Activated CD4-positive, alpha-beta T cell treated with anti-CD3 and anti-CD28 coated beads, Interleukin-2, amount 50 U/mL, for 48 hours (primary cell): ENCODE results near the gene STK25.
"Not testable (repeated sequence)": the region's sequence is repeated elsewhere in the genome, so short reads cannot be mapped to it uniquely, and the experiment has no call there.

ENCODE experiments used
- DNase-seq, 2 experiments: peaks; one replicate each; pipeline ENCODE4 v3.0.0-alpha.2; 2020

STK25 gene

DNA sequence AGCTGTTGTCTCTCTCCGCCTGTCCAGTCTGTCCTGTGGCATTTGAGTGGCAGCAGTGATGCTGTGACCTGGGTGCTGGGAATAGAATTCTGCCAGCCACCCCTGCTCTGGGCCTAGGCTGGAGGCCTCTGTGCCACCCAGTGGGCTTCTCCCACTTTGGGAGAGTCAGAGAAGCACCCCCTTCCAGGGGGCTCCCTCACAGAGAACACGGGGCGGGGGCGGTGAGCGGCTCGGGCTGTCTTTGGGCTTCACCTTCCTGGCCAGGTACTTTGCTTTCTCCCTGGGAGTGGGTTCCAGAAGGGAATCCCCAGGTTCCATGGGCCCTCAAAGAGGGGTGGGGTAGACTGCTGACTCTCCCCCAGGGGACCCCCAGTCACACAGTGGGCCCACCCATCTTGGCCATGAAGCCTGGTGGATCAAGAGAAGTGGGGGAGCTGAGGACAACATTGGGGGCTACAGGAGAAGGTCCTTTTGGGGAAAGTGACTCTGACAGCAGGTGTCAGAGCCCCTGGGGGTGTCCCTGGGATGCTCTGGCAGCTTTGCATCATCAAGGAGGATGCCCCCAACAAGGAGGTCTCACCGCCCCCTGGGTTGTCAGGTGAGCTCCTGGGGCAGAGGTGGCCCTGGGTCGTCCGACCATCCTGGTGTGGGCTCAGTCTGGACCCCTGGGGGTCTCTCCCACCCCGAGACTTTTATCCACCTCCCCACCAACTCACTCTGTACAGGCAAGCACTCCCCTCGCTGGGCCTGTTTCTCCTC lies 31.4 kb upstream of the STK25 start:
- DNase-seq, result no peak

GRCh38 chr2:241538838-241539615 lies 30.6 kb upstream of the STK25 start:
- no peak for DNase-seq

GRCh38 chr2:241535871-241536655 lies 27.7 kb upstream of the STK25 start:
- DNase-seq, result no peak

GRCh38 chr2:241534701-241535375 lies 26.5 kb upstream of the STK25 start:
- no peak for DNase-seq

- DNase-seq, result no peak
These were observed 25.9 kb upstream of the STK25 start for GRCh38 chr2:241534293-241534692.

DNA sequence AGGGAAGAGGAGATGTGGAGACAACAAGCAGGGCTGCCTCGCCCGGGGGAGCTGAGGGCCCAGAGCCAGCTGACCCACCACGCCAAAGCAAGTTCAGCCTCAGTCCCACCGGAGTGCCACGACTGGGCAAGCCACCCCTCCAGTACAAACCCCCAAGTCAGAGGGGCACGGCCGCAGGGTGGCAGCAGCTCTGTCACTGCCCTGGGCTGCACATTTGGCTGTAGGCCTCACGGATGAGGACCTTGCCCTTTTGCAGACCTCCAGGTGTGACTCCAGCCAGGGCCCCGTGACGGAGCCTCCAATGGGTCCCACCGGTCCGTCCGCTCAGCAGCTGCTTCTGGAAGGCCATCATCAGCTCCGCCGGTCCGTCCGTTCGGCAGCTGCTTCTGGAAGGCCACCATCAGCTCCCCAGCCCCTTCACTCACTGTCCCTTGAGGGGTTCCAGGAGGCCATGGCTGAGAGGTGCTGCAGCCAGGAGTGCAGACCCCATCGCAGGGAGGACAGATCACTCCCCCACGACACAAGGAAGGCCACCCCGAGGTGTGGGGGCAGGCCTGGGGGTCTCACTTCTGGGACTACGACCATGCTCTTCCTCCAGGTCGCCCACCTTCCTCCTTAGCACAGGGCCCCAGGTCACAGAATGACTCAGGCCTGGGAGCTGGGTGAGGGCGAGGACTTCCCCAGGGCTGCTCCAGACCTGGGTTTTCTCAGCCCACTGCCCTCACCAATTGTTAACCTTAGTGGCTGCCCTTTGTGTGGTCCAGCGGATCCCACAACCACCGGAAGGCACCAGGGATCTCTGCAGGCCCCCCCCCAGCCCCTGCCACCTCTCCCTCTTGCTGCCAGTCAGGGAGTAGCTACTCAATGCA lies 24.6 kb upstream of the STK25 start:
- no peak for DNase-seq

DNA sequence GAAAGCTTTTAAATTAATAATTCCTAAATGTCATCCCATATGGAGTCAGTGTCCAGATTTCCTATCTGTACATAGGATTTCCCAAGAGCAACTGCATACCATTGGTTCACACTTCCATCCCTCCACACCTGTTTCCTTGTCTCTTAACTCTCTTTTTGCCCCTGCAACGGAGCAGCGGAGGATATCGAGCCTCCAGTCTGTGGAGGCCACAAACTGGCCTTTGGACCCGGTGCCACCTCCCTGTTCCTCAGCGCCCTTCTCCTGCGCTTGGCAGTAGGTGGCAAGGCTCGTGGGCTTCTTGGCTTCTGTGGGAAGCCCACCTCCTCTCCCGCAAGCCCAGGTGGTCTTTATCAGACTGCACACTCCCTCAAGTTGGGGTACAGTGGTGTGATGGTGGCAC lies 23.8 kb upstream of the STK25 start:
- DNase-seq, result no peak

GRCh38 chr2:241531161-241531722 lies 22.9 kb upstream of the STK25 start:
- no peak for DNase-seq

DNA sequence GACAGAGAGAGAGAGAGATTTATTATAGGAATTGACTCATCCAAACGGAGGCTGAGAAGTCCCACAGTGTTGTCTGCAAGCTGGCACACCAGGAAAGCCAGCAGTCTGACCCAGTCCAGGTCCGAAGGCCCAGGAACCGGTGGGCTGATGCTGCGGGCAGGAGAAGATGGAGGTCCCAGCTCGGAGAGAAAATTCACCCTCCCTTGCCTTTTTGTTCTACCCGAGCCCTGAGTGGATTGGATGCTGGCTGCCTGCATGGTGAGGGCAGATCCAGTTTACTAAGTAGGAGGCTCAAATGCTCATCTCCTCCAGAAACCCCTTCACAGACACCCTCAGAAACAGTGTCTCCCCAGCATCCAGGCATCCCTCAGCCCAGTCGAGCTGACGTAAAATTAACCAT lies 22.2 kb upstream of the STK25 start:
- no peak for DNase-seq

DNA sequence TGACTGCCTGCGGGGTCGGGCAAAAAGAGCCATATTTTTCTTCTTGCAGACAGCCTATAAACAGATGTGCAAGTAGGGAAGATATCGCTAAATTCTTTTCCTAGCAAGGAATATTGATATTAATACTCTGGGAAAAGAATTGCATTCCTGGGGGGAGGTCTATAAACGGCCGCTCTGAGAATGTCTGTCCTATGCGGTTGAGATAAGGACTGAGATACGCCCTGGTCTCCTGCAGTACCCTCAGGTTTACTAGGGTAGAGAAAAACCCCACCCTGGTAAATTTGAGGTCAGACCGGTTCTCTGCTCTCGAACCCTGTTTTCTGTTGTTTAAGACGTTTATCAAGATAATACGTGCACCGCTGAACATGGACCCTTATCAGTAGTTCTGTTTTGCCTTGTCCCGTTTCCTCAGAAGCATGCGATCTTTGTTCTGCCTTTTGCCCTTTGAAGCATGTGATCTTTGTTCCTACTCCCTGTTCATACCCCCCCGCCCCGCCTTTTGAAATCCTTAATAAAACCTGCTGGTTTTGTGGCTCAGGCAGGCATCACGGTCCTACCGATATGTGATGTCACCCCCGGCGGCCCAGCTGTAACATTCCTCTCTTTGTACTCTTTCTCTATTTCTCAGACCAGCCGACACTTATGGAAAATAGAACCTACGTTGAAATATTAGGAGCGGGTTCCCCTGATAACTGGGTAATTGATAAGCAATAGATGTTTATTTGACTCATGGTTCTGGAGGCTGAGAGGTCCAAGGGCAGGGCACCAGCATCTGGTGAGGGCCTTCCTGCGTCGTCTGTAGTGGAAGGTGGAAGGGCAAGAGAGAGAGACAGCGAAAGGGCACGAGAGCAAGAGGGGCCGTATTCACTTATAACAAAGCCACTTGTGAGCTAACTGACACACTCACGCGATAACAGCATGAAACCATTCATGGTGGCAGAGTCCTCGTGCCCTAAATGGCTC lies 17.7 kb upstream of the STK25 start:
- DNase-seq, result not testable (repeated sequence)

- no peak for DNase-seq
These were observed 14.1 kb upstream of the STK25 start for GRCh38 chr2:241522477-241522876.

DNA sequence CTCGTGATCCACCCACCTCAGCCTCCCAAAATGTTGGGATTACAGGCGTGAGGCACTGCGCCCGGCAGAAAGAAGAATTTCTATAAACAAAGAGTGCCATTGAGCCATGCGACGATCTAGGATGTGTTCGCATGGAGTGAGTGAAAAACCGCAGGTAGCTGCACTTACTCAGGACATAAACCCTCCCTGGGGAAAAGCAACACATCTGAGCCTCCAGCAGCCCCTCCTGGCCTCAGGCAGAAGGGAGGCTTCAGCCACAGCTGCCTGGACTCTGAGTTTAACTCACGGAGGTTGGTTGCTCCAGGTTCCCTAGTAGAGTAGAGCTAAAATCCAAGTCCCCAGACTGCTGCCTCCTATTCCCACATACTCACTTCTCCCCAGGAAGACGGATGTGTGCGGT lies 11.3 kb upstream of the STK25 start:
- no peak for DNase-seq

DNA sequence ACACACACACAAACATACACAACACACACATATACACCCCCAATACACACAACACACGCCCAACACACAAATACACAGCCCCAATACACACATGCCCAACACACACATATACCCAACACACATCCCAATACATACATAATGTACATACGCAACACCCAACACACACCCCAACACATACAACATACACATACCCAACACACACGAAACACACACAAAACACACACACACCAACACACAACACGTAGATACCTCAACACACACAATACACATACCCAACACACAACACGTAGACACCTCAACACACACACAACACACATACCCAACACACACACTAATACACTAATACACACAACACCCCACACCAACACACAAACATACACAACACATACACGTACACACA lies 8.9 kb upstream of the STK25 start:
- no peak for DNase-seq

GRCh38 chr2:241516520-241516965 lies 8.2 kb upstream of the STK25 start:
- DNase-seq, result no peak

DNA sequence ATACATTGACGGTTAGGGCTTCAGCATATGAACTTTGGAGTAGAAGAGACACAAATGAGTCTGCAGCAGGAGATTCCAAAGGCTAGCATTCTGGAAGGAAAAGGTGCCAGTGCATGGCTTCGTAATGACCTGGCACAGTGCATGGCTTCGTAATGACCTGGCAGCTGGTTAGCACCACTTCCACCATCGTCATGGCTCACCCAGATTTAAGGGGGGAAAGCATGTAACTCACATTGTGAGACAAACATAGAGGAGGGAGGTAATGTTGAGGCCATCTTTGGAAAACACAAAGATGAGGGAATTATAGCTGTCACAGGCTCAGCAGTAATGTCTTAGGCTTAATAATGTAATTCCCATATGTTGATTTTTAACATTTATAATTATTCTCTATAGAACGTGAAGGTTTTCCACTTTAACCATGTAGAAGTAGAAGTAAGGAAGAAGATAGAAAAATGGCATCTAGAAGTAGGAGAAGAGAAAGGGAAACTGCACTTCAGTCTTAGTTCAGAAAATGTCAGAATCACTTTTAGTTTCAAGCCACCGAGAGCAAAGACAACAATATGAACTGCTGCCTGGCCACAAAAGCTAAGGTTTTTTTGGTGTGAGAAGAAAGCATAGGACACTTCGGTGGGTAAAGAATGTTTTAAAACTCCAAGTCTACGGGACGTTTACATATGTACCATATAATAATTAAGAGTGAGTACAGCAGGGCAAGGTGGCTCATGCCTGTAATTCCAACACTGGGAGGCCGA lies 6.8 kb upstream of the STK25 start:
- DNase-seq, result no peak

DNA sequence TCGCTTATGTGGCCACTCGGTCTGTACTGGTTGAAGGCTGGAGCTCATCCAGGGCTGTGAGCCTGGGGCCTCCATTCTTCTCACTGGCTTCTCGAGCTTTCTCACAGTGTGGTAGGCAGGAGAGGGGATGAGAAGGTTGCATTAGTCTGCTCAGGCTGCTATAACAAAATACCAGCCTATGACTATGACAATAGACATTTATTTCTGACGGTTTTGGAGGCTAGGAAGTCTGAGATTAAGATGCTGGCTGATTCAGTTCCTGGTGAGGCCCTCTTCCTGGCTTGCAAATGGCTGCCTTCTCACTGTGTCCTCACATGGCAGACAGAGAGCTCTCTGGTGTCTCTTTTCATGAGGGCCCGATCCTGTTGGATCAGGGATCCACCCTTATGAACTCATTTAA lies 6.2 kb upstream of the STK25 start:
- no peak for DNase-seq

- no peak for DNase-seq
These were observed 2.8 kb upstream of the STK25 start for GRCh38 chr2:241511091-241511741.

GRCh38 chr2:241509155-241509784 lies 886 bp upstream of the STK25 start:
- DNase-seq, result no peak
